Measurements from ENCODE around the gene TEC. TPM values are rescaled to one million over a fixed set of nuclear protein-coding genes. Genes with fewer than 3 reads are reported as not detected.

The TEC gene
- total and polyA plus RNA-seq, 9 of the 15 experiments (the other 6 are each of a cell fraction or from before 2014, with no cell fraction given): 5.3 to 14.7 (median 8.8) TPM

DNA sequence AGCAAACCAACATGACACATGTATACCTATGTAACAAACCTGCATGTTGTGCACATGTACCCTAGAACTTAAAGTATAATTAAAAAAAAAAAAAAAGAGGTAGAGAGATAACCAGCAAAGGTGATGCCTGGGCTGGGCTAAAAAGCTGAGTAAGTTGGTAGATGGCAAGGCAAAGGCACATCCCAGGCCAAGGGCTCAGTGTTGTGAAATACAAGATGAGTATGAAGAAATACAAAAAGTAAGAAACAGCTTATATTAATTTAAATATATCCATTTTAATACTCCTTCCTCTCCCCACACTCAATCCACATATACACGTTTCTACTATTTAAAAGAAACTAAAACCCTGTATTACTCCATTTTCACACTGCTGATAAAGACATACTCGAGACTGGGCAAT is 25.8 kb downstream of the TEC start (continued):
- TF ChIP-seq ZBTB40 (IDR thresholded peaks at IDR 0.05) (0 out of 2 replicates have a peak, but pooled peaks have one; percentile 18), ZBTB40 (CRISPR knock-in tag; IDR thresholded peaks at IDR 0.05) (no peak)

Data from K562 (cell line).